GM18498 (cell line): ENCODE measurements around the gene ZNF177.
"Not testable (repeated sequence)": the region's sequence is repeated elsewhere in the genome, so short reads cannot be mapped to it uniquely, and the experiment has no call there.

Experiments
- ATAC-seq: cut with Tn5 transposase; IDR thresholded peaks from one replicate; pipeline ENCODE4 v1.9.1; 2021; ENCODE audit warnings: mild to moderate bottlenecking, moderate library complexity; ENCODE audit not compliant: unreplicated experiment

ZNF177 gene

GRCh38 chr19:9362905-9363304, at the start of gene ZNF177:
Gene ZNF177, plus strand, starts transcription at chr19:9363013. Its CDS starts 15,299 bp downstream, at chr19:9378312.
- ATAC-seq: no peak

DNA sequence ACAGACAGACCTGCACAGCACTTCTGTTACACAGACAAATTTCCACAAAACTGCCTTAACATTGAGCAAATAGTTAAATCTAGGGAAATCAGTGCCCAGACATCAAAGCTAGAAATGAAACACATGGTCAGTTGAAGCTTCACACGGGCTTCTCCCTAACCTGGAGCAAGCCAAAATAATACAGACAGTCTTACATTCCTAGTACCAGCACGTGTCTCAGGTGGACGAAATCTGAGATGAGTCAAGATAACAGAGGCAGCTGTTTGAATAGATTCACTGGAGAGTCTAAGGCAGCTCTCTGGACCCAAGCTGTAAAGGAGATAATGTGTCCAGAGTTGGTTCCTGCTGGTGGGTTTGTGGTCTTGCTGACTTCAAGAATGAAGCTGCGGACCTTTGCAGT, 49.1 kb upstream of the ZNF177 start:
- no peak for ATAC-seq

GRCh38 chr19:9321338-9321737, 41.5 kb upstream of the ZNF177 start:
- no peak for ATAC-seq

DNA sequence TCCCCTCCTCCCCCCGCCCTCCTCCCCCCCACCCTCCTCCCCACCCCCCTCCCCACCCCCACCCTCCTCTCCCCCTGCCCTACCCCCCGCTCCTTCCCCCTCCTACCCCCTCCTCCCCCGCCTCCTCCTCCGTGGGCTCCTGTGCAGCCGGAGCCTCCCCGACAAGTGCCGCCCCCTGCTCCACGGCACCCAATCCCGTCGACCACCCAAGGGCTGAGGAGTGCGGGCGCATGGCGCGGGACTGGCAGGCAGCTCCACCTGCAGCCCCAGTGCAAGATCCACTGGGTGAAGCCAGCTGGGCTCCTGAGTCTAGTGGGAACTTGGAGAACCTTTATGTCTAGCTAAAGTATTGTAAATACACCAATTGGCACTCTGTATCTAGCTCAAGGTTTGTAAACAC, 41.1 kb upstream of the ZNF177 start:
- ATAC-seq: not testable (repeated sequence)

DNA sequence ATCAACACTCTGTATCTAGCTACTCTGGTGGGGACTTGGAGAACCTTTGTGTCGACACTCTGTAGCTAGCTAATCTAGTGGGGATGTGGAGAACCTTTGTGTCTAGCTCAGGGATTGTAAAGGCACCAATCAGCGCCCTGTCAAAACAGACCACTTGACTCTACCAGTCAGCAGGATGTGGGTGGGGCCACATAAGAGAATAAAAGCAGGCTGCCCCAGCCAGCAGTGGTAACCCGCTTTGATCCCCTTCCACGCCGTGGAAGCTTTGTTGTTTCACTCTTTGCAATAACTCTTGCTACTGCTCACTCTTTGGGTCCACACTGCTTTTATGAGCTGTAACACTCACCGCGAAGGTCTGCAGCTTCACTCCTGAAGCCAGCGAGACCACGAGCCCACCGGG, 40.6 kb upstream of the ZNF177 start:
- not testable (repeated sequence) for ATAC-seq

DNA sequence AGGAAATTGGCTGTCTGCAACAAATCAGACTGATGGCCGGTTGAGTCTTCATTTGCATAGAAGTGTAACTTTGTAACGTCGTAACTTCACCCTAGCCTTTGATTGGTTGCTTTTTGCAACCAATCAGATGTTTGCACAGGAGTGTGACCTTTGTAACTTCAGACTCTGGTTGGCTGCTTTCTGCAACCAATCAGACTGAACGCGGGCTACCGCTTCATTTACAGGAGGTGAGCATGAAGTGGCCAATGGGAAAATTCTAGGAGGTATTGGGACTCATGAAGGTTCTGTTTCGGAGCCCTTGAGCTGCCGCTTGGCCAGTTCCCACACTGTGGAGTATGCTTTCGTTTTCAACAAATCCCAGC, 39.3 kb upstream of the ZNF177 start:
- ATAC-seq: peak; percentile 38

- ATAC-seq: peak; percentile 99
Measured at GRCh38 chr19:9323919-9324583, 38.8 kb upstream of the ZNF177 start, which contains the start of gene ZNF559. Gene ZNF559, plus strand, starts transcription at chr19:9324179. Its CDS starts 14,371 bp downstream, at chr19:9338550.

DNA sequence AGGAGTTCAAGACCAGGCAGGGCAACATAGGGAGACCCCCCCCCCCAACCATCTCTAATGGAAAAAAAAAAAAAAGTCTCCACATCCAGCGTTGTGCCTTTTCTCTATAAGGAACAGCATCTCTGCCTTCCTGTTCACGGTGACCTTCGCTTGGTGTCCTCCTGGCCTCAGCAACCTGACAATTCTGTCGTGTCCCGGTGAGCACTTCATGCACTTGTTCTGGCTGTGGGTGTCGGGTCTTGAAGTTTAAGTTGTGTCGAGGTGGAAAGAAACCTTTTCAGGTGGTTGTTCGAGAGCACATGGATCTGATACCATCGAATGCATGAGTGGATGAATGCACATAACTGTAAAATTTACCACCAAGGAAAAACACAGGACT, 38.2 kb upstream of the ZNF177 start:
- no peak for ATAC-seq

DNA sequence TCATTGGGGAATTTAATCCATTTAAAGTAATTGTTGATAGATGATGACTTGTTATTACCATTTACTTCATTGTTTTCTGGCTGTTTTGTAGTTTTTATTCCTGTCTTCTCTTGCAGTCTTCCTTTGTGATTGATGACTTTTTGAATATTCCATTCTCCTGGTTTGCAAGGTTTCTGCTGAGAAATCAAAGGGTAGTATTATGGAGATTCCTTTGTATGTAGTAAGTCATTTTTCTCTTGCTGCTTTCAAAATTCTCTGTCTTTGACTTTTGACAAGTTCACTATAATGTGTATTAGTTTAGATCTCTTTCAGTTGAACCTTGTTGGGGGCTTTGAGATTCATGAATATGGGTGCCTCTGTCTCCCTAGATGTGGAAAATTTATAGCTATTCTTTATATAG, 32.8 kb upstream of the ZNF177 start:
- ATAC-seq: no peak

DNA sequence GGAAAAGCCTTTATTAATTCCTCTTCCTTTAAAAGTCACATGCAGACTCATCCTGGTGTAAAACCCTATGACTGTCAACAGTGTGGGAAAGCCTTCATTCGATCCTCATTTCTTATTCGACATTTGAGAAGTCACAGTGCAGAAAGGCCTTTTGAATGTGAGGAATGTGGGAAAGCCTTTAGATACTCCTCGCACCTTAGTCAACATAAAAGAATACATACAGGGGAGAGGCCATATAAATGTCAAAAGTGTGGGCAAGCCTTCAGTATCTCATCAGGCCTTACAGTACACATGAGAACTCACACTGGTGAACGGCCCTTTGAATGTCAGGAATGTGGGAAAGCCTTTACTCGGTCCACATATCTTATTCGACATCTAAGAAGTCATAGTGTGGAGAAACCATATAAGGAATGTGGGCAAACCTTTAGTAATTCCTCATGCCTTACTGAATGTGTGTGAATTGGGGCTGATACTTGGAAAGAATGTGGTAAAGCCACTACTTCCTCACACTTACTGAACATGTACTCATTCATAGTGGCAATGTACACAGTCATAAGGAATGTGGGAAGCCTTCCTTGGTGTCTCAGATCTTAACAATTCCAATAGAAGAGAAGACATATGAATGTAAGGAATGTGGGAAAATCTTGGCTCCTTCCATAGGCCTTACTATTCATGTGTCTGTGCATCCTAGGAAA, 20.1 kb upstream of the ZNF177 start:
- no peak for ATAC-seq

DNA sequence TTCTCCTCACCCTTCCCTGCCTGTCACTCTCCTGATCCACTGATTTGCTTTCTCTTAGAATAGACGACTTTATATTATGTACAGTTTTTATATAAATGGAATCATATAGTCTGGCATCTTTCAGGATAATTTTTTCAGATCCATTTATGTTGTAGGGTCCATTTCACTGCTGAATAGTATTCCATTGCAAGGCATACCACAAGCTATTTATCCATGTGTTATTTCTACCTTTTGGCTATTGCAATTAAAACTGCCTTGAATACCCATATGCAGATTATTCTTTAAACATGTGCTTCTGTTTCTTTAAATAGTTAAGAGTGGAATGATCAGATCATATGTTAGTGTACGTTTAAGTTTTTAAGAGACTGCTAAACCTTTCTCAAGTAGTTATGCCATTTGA, 17.8 kb upstream of the ZNF177 start:
- ATAC-seq: no peak

DNA sequence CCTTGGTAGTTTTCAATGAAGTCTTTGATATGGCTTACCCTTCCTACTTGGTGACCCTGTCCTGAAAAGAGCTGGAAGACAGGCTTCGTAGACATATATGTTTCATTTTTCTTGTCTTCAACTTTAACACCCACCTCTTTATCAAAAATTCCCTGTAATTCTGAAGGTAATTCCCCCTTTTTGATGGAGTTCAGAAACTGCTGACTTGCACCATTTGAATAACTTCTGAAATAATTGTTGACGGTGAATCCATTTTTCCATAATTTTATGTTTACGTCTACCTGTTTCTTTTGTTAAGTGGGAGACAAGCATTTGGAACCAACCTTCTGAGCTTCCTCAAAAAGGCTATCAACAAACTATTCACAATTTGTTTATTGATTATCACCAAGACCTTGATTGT, 14.6 kb upstream of the ZNF177 start:
- ATAC-seq: no peak

DNA sequence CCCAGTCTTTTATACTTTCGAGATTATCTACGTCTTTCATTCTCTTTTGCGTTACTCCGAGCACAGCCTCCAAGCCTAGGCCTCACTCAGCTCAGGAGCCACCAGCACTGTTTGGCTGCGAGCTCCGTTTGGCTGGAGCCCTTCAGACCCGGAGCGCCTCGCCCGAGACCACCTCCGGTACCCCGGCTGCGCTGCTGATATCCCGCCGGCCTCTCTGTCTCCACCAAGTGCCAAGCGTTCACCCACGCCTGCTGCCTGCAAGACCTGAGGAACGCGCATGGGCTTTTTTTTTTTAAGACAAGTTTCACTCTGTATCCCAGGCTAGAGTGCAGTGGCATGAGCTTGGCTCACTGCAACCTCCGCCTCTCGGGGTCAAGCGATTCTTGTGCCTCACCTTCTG, 14.1 kb upstream of the ZNF177 start:
- ATAC-seq: no peak

DNA sequence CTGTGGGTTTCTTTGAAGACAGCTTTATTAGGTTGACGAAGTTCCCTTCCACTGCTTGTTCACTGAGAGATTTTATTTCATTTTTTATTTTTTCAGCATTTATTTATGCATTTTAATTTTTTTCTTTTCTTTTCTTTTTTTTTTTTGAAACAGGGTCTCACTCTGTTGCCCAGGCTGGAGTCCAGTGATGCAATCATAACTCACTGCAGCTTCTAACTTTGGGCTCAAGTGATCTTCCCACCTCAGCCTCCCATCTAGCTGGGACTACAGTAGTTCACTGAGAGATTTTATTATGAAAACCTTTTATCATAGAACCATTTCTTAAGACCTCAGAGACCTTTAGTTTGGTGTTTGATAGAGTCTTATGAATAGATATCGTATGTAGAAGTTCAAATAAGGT, 10.3 kb upstream of the ZNF177 start:
- ATAC-seq: no peak

- no peak for ATAC-seq
Measured at GRCh38 chr19:9353011-9353410, 9.8 kb upstream of the ZNF177 start.

GRCh38 chr19:9354651-9355050, 8.2 kb upstream of the ZNF177 start:
- ATAC-seq: no peak

DNA sequence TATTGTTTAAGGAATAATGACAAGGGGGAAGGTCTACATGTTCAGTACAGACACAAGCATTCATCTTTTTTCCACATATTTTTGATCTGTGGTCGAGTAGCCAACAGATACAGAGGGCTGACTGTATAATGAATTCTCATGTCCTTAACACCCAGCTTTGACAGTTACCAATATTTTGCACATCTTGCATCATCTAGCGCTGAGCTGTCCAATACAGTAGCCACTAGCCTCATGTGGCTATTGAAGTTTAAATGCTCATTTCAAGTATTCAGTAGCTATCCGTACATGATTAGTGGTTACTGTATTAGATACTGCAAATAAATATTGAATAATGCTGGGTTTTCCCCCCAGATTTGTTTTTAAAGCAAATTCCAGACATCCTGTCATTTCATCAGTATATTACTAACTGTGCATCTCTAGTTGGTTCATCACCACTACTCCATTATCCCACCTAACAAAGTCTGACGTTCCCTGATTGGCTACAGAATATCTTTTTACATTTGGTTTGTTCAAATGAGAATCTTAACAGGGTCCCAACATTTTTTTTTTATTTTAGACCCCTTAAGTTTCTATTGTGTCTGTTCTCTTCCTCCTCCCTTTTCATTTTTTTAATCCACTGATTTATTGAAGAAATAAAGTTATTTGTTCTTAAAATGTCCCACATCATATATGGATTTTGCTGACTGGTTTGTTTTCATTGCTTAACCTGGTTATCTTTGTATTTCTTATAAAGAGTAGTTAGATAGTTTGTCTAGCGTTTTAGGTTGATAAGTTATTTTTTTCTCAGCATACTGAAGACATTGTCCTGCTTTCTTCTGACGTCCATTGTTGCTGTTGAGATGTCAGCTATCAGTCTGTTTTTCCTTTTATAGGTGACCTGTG, 8.2 kb downstream of the ZNF177 start:
- ATAC-seq: no peak

DNA sequence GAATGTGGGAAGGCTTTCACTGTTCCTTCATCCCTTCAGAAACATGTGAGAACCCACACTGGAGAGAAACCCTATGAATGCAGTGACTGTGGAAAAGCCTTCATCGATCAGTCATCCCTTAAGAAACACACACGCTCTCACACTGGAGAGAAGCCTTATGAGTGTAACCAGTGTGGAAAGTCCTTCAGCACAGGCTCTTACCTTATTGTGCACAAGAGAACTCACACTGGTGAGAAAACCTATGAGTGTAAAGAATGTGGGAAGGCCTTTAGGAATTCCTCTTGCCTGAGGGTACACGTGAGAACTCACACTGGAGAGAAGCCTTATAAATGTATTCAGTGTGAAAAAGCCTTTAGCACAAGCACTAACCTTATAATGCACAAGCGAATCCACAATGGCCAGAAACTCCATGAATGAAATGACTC, 18.6 kb downstream of the ZNF177 start:
- ATAC-seq: no peak

DNA sequence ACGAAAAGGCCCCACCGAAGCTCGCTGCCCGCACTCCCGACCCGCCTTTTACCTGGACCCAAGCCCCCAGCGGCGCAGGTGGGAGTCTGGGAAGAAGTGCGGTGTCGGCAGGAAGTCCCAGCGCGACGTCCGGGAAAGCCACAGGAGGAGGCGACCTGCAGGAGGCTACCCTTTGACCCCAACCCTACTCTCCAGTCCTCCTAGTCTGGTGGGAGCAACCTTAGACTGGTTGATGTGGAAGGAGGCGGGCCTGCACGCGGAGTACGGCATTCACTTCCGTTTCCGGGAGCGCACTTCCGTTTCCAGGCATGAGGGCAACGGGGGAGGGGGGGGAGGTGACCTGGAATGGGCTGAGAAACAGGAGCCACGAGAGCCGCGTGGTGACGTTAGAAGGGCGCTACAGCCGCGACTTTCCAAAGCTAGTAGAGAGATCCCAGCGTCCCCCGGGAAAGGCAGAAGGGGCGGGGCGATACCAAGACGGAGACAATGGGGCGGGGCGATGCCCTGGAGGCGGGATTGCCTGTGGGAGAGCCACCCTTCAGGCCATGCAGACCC, 44.1 kb downstream of the ZNF177 start:
- no peak for ATAC-seq

DNA sequence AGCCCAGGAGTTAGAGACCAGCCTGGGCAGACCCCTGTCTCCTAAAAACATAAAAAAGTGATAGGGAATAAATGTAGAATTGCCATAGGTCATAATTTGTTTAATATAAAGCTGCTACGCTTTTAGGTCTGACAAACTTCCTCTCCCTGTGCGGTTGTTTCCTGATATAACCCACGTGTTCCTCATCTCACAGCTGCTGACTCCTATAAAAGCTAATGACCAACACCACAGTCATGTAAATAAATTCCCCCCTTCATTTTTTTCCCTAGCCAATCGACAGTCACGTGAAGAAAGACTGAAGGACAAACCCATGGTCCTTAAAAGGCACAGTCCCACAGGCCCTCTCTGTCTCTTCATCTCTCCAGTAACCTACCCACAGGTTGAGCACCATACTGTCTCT, 45.0 kb downstream of the ZNF177 start:
- no peak for ATAC-seq

- no peak for ATAC-seq
Measured at GRCh38 chr19:9413240-9413954, 50.6 kb downstream of the ZNF177 start.
